Lung (tissue), 12 donors: ENCODE measurements around the gene CDK2. TPM values are rescaled to one million over a fixed set of nuclear protein-coding genes. Genes with fewer than 3 reads are reported as not detected.

Experiments used
- ATAC-seq: fragments of 200-7000 bp; cut with Tn5 transposase; one replicate; pipeline ENCODE4 v1.9.1; 2020; ENCODE audit warnings: moderate number of reproducible peaks; ENCODE audit not compliant: insufficient read depth, low FRiP score
- DNase-seq, 3 donors: peaks; one replicate each; pipeline ENCODE4 v3.0.0-alpha.2; 2013 to 2017
- H3K27ac ChIP-seq, 2 donors: one replicate each; pipeline ENCODE4 v1.5.1; 2013; ENCODE audit warnings: mild to moderate bottlenecking in 2 of 2, moderate library complexity in 2 of 2, control low read depth in 1 of 2, inconsistent platforms in 1 of 2, low read depth in 1 of 2, low read length in 1 of 2
- H3K27me3 ChIP-seq, 3 donors: one replicate each; pipeline ENCODE4 v1.5.1; 2013; ENCODE audit warnings: low read length in 2 of 3; ENCODE audit not compliant: control insufficient read depth in 3 of 3, insufficient read depth in 3 of 3
- H3K36me3 ChIP-seq, 4 donors: one replicate each; pipeline ENCODE4 v1.5.1; 2013; ENCODE audit warnings: low read length in 4 of 4, mild to moderate bottlenecking in 1 of 4, moderate library complexity in 1 of 4; ENCODE audit not compliant: control insufficient read depth in 4 of 4, insufficient read depth in 4 of 4
- H3K4me1 ChIP-seq, 5 donors: one replicate each; pipeline ENCODE4 v1.5.1; 2013; ENCODE audit warnings: low read length in 5 of 5, mild to moderate bottlenecking in 2 of 5, moderate library complexity in 1 of 5; ENCODE audit not compliant: control insufficient read depth in 5 of 5, insufficient read depth in 5 of 5
- H3K4me3 ChIP-seq: one replicate; pipeline ENCODE4 v1.5.1; 2013; ENCODE audit warnings: mild to moderate bottlenecking, control low read depth, moderate library complexity
- H3K9ac ChIP-seq, 2 donors: one replicate each; pipeline ENCODE4 v1.5.1; 2013; ENCODE audit warnings: low read length in 2 of 2, control low read depth in 1 of 2; ENCODE audit not compliant: insufficient read depth in 1 of 2
- H3K9me3 ChIP-seq, 4 donors: one replicate each; pipeline ENCODE4 v1.5.1; 2013; ENCODE audit warnings: low read length in 3 of 4, mild to moderate bottlenecking in 1 of 4, moderate library complexity in 1 of 4; ENCODE audit not compliant: control insufficient read depth in 4 of 4, insufficient read depth in 3 of 4
- WGBS, 2 donors: extraction: QIAGEN DNeasy Blood & Tissue Kit; methylation state at CpG; one replicate each; pipeline ENCODE4 v1.1.7; 2013; 5-methylcytosine and 5-hydroxymethylcytosine counted together
- polyA plus RNA-seq, 2 donors: library from polyadenylated mRNA; stranded (reverse); fragments of 200-250 nt; gene quantifications; one replicate each; pipeline ENCODE4 v1.2.1, GENCODE V29; 2013
- total RNA-seq, 2 donors: library from RNA; depleted of rRNA in 1 of 2; stranded (reverse); fragments of >200 nt in 1 of 2; gene quantifications; one replicate each; pipeline ENCODE4 v1.2.1, GENCODE V29; 2014 to 2021
- TF ChIP-seq, protein P1 (sequence below): IDR thresholded peaks from 2 replicates; pipeline ENCODE4 v1.5.1; 2012; ENCODE audit warnings: mild to moderate bottlenecking; ENCODE audit errors: control extremely low read depth, extremely low read depth
- donor health status: control.
- donor health status: control.
- donor health status: Bipolar disorder and iron deficiency.
- donor health status: healthy.
- donor health status: DM: yes; HTN: yes; CAD: no.

Gene CDK2
- total and polyA plus RNA-seq, 4 donors, result 13.0 to 28.0 (median 26.5) TPM

DNA sequence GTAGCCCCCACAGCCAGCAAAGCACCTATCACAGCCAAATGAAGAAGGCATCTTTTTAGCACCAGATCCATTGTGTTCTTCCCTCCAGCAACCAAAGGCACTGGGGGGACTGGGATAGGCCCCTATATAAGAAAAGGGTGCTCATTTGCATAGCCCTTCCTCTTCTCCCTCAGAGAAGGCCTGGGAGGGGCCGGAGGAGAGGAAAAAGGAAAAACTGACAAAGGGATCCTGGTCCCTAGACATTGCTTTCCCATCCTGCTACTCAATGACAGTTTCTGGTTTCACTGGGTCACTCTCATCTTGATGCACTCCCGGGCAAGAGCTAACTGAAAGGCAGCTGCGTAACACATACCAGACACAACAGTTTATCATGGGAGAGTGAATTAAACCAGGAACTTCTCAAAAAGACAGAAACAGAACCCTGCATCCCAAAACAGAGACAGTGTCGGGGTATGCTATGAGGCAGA, 656 bp upstream of the CDK2 start, which contains the start of gene PMEL:
TSS of gene PMEL (minus strand) at position 102 of the 467 bp plus-strand sequence. CDS start at position 71, 31 bp downstream.
- H3K36me3 ChIP-seq, result peaks cover 0 to 9% (median 1%) of the 10 kb centered on the region in 4 donors
- no peaks in the 10 kb centered on the region for H3K9me3 ChIP-seq
- TF ChIP-seq, protein P1, sequence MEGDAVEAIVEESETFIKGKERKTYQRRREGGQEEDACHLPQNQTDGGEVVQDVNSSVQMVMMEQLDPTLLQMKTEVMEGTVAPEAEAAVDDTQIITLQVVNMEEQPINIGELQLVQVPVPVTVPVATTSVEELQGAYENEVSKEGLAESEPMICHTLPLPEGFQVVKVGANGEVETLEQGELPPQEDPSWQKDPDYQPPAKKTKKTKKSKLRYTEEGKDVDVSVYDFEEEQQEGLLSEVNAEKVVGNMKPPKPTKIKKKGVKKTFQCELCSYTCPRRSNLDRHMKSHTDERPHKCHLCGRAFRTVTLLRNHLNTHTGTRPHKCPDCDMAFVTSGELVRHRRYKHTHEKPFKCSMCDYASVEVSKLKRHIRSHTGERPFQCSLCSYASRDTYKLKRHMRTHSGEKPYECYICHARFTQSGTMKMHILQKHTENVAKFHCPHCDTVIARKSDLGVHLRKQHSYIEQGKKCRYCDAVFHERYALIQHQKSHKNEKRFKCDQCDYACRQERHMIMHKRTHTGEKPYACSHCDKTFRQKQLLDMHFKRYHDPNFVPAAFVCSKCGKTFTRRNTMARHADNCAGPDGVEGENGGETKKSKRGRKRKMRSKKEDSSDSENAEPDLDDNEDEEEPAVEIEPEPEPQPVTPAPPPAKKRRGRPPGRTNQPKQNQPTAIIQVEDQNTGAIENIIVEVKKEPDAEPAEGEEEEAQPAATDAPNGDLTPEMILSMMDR, result no peak
- H3K4me3 ChIP-seq, result peak within 1 kb of the TSS; percentile 88
- ATAC-seq, result no peak
- H3K4me1 ChIP-seq, result peaks cover 3 to 20% (median 4%) of the 10 kb centered on the region in 5 donors
- H3K27ac ChIP-seq, result peak within 1 kb of the TSS; percentile 65 to 93
- no peak for DNase-seq
- H3K9ac ChIP-seq, result peak within 1 kb of the TSS; percentile 66 to 85
- 3 to 8% methylated on average over 4 of the region's 4 CpGs for WGBS, 2 donors
- no peaks in the 10 kb centered on the region for H3K27me3 ChIP-seq

DNA sequence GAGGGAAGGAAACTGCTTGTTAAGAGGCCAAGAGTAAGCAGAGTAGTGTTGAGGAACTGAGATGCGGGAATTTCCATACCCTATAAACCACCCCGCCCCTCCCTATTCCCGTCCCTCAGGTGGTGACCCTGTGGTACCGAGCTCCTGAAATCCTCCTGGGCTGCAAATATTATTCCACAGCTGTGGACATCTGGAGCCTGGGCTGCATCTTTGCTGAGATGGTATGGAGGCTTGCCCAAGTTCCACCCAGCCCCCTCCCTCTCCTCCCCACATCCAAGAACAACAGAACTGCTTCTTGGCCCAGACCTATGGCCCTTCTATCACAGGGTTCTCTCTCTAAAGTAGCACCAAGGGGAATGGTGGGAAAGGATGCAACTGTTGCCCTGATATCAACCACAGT, 2.7 kb downstream of the CDK2 start:
- H3K4me3 ChIP-seq, result no peak overlapping the region

DNA sequence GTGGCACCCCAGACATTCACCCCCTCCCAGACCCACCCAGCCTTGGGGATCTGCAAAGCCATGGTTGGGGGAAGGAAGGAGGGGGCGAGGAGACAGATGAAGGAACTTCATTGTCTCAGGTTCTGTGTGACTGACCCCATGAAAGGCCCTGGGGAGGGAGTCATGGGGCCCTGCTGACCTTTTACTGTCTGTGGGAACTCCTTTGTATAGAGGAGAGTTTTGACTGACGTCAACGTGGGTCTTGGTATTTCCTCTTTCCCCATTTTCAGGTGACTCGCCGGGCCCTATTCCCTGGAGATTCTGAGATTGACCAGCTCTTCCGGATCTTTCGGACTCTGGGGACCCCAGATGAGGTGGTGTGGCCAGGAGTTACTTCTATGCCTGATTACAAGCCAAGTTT, 4.1 kb downstream of the CDK2 start:
- DNase-seq (no peak), ATAC-seq (no peak)
- no peak overlapping the region for H3K27ac ChIP-seq
- no peak overlapping the region for H3K9ac ChIP-seq
- H3K4me1 ChIP-seq, result peaks cover 1 to 45% (median 12%) of the 10 kb centered on the region in 5 donors
- TF ChIP-seq, protein P1, result no peak
- no peaks in the 10 kb centered on the region for H3K27me3 ChIP-seq
- H3K36me3 ChIP-seq, result peaks cover 0 to 16% (median 4%) of the 10 kb centered on the region in 4 donors
- WGBS, 2 donors, result 89 to 92% methylated on average over 7 of the region's 7 CpGs
- H3K4me3 ChIP-seq, result no peak overlapping the region
- no peaks in the 10 kb centered on the region for H3K9me3 ChIP-seq

More for the DNA sequence above, 2.7 kb downstream of the CDK2 start:
- Histone ChIP-seq H3K36me3 (peaks cover 0 to 16% (median 4%) of the 10 kb centered on the region in 4 donors), H3K9me3 (no peaks in the 10 kb centered on the region), H3K4me1 (peaks cover 3 to 33% (median 6%) of the 10 kb centered on the region in 5 donors), H3K27ac (no peak overlapping the region), H3K9ac (no peak overlapping the region), H3K27me3 (no peaks in the 10 kb centered on the region)
- WGBS, 2 donors, result 83 to 98% methylated on average over 4 of the region's 4 CpGs
- ATAC-seq (no peak), DNase-seq (peak in 1 of 3 donors; percentile 27)
- TF ChIP-seq, protein P1, result no peak
